ENCODE results near the gene PTPN1. TPM values are rescaled to one million over a fixed set of nuclear protein-coding genes. Genes with fewer than 3 reads are reported as not detected.

The PTPN1 gene
- total RNA-seq, 1 experiment from 2014 or later = 30.8 TPM

DNA sequence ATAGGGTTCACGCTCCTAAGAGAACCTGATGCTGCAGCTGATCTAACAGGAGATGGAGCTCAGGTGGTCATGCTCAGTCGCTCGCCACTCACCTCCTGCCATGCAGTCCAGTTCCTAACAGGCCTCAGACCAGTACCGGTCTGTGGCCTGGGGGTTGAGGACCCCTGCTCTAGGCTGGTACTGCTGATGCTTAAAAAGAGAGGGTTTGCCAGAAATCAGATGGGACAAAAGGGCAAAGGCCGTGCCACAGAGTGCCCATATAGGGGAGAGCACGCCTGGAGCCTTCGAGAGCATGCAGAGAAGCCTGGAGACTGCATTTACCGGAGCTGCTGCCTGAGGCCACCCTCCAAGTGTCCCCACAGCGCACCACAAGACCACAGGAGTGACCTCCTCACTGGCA lies 75.5 kb downstream of the PTPN1 start:
- WGBS (ENCODE audit: extremely low coverage, insufficient read length, low lambda C conversion rate) = no CpG with 5 or more reads among the region's 9 CpGs
- Mint-ChIP-seq H3K4me3 (no peak overlapping the region), H3K27me3 (ENCODE audit: low read depth) (no peaks in the 10 kb centered on the region), H3K4me1 (no peaks in the 10 kb centered on the region), H3K36me3 (ENCODE audit: insufficient read depth in 1 of 3, low read depth in 3 of 3) (peaks cover 6 to 42% (median 29%) of the 10 kb centered on the region in 3 experiments; a peak in 6 of 7 replicates), H3K27ac (peak overlapping the region in 1 of 3 experiments; percentile 78; a peak in 2 of 7 replicates), H3K9me3 (peaks cover 0 to 3% of the 10 kb centered on the region in 2 experiments; a peak in 1 of 5 replicates)
- H3K79me1 ChIP-seq (ENCODE audit: insufficient read depth, low read depth, low read length, poor library complexity, severe bottlenecking) = no peaks in the 10 kb centered on the region
- no peak overlapping the region for H3K23ac ChIP-seq (ENCODE audit: insufficient read length, low read depth, low read length)
- no peak overlapping the region for H3K27ac ChIP-seq (ENCODE audit: insufficient read length, low read depth, low read length)
- no peak overlapping the region for H3K9ac ChIP-seq (ENCODE audit: extremely low read depth, insufficient read length, low read length)
- no peak overlapping the region for H3K56ac ChIP-seq (ENCODE audit: insufficient read length, low read depth, low read length)
- no peaks in the 10 kb centered on the region for H3K9me3 ChIP-seq (ENCODE audit: control insufficient read depth, low read depth, low read length)
- no peak overlapping the region for H4K91ac ChIP-seq (ENCODE audit: insufficient read length, low read depth, low read length)
- no peak overlapping the region for H4K5ac ChIP-seq (ENCODE audit: insufficient read length, low read depth, low read length)
- H3K79me2 ChIP-seq (ENCODE audit: insufficient read depth, low read length) = no peaks in the 10 kb centered on the region
- no peak overlapping the region for H3K4ac ChIP-seq (ENCODE audit: low read depth, low read length)
- no peak overlapping the region for H4K8ac ChIP-seq (replicated peaks; ENCODE audit: insufficient read length, low read depth, low read length)
- no peak overlapping the region for H2AK5ac ChIP-seq (ENCODE audit: insufficient read length, low read length)
- DNase-seq = no peak
- no peaks in the 10 kb centered on the region for H3K27me3 ChIP-seq (ENCODE audit: insufficient read depth, low read length)
- no peak overlapping the region for H2BK12ac ChIP-seq (ENCODE audit: insufficient read length, low read depth, low read length)
- no peak overlapping the region for H2BK5ac ChIP-seq (ENCODE audit: insufficient read length, low read length)
- H3K18ac ChIP-seq (ENCODE audit: insufficient read length, low read depth, low read length) = no peak overlapping the region
- TF ChIP-seq CTCF (conservative IDR thresholded peaks at IDR 0.05) = no peak
- H3K4me1 ChIP-seq (ENCODE audit: insufficient read depth, low read length) = no peaks in the 10 kb centered on the region
- no peak overlapping the region for H2AFZ ChIP-seq (ENCODE audit: low read length)
- no peaks in the 10 kb centered on the region for H4K20me1 ChIP-seq (ENCODE audit: control insufficient read depth, insufficient read depth, insufficient read length)
- no peak overlapping the region for H2BK15ac ChIP-seq (ENCODE audit: low read depth, low read length)
- no peaks in the 10 kb centered on the region for H3K23me2 ChIP-seq (ENCODE audit: insufficient read length, low read depth, low read length, poor library complexity, severe bottlenecking)
- no peak overlapping the region for H3K14ac ChIP-seq (ENCODE audit: insufficient read depth, low read length)
- H3T11ph ChIP-seq (ENCODE audit: low read length) = no peak overlapping the region
- no peak overlapping the region for H3K4me2 ChIP-seq (ENCODE audit: insufficient read depth, insufficient read length, low read length)
- H2BK120ac ChIP-seq (ENCODE audit: low read depth, low read length, poor library complexity, severe bottlenecking) = no peak overlapping the region
- no peak overlapping the region for H2BK20ac ChIP-seq (ENCODE audit: low read depth, low read length, poor library complexity, severe bottlenecking)
